NCI-H748 treated with DMSO at 0.1 percent for 48 hours (cell line): ENCODE measurements around the gene MAP3K13.

ENCODE experiments used
- DNase-seq: peaks from one replicate; lab custom pipeline; 2025; lab: John Stamatoyannopoulos, UW

The MAP3K13 gene

GRCh38 chr3:185508335-185508991 lies 145.5 kb downstream of the MAP3K13 start:
- no peak for DNase-seq

- DNase-seq: no peak
Measured at GRCh38 chr3:185511711-185512110, 148.8 kb downstream of the MAP3K13 start.

GRCh38 chr3:185517387-185518130 lies 154.6 kb downstream of the MAP3K13 start:
- no peak for DNase-seq

GRCh38 chr3:185519021-185519420 lies 156.1 kb downstream of the MAP3K13 start:
- no peak for DNase-seq

GRCh38 chr3:185521349-185522138 lies 158.6 kb downstream of the MAP3K13 start:
- DNase-seq: no peak

GRCh38 chr3:185526349-185526951 lies 163.5 kb downstream of the MAP3K13 start:
- DNase-seq: no peak

- DNase-seq: no peak
Measured at GRCh38 chr3:185527364-185527763, 164.4 kb downstream of the MAP3K13 start.

GRCh38 chr3:185528532-185528931 lies 165.6 kb downstream of the MAP3K13 start:
- no peak for DNase-seq

- no peak for DNase-seq
Measured at GRCh38 chr3:185530856-185531255, 167.9 kb downstream of the MAP3K13 start.

GRCh38 chr3:185532901-185533300 lies 170.0 kb downstream of the MAP3K13 start:
- DNase-seq: no peak

- DNase-seq: no peak
Measured at GRCh38 chr3:185534511-185534910, 171.6 kb downstream of the MAP3K13 start.

- no peak for DNase-seq
Measured at GRCh38 chr3:185537369-185537970, 174.5 kb downstream of the MAP3K13 start.
